Brain microvascular endothelial cell (primary cell): Measurements from ENCODE around the gene TTC32.

Experiments
- DNase-seq: peaks from one replicate; pipeline ENCODE4 v3.0.0-alpha.2; 2020
- H3K27ac ChIP-seq: fragments of 250-450 bp; sonication (Bioruptor Pico); 2 replicates; pipeline ENCODE4 v1.5.1; 2020; ENCODE audit warnings: mild to moderate bottlenecking, moderate library complexity
- H3K27me3 ChIP-seq: fragments of 250-450 bp; sonication (Bioruptor Pico); replicated peaks from 2 replicates; pipeline ENCODE4 v1.5.1; 2020; ENCODE audit warnings: mild to moderate bottlenecking
- H3K36me3 ChIP-seq: fragments of 250-450 bp; sonication (Bioruptor Pico); replicated peaks from 2 replicates; pipeline ENCODE4 v1.5.1; 2020; ENCODE audit warnings: mild to moderate bottlenecking
- H3K4me3 ChIP-seq: 2 replicates; pipeline ENCODE4 v1.5.1; 2011; ENCODE audit warnings: low read depth, mild to moderate bottlenecking, control low read depth, low read length, moderate library complexity
- in situ Hi-C: cut with HindIII; loops from 2 replicates; pipeline ENCODE4 v1.10.0; 2017; ENCODE audit warnings: low sequenced_read_pairs, low pct_ligation_motif_present
- TF ChIP-seq, protein P1 (sequence below): IDR thresholded peaks from 2 replicates; pipeline ENCODE4 v1.5.1; 2011; ENCODE audit warnings: low read depth, mild to moderate bottlenecking, moderate library complexity, low read length, control low read depth, inconsistent platforms; ENCODE audit errors: missing control alignments

The TTC32 gene

GRCh38 chr2:19901442-19902215 is at the start of gene TTC32:
Gene TTC32, minus strand, starts transcription at chr2:19901983. Its CDS starts 129 bp downstream, at chr2:19901854.
- peak; percentile 94 for DNase-seq
- TF ChIP-seq, protein P1, sequence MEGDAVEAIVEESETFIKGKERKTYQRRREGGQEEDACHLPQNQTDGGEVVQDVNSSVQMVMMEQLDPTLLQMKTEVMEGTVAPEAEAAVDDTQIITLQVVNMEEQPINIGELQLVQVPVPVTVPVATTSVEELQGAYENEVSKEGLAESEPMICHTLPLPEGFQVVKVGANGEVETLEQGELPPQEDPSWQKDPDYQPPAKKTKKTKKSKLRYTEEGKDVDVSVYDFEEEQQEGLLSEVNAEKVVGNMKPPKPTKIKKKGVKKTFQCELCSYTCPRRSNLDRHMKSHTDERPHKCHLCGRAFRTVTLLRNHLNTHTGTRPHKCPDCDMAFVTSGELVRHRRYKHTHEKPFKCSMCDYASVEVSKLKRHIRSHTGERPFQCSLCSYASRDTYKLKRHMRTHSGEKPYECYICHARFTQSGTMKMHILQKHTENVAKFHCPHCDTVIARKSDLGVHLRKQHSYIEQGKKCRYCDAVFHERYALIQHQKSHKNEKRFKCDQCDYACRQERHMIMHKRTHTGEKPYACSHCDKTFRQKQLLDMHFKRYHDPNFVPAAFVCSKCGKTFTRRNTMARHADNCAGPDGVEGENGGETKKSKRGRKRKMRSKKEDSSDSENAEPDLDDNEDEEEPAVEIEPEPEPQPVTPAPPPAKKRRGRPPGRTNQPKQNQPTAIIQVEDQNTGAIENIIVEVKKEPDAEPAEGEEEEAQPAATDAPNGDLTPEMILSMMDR, result no peak
- in situ Hi-C loops, result no loop called here
- Histone ChIP-seq H3K27ac (peak within 1 kb of the TSS; percentile 92), H3K4me3 (peak within 1 kb of the TSS; percentile 90), H3K36me3 (no peaks in the 10 kb centered on the region), H3K27me3 (no peaks in the 10 kb centered on the region)

DNA sequence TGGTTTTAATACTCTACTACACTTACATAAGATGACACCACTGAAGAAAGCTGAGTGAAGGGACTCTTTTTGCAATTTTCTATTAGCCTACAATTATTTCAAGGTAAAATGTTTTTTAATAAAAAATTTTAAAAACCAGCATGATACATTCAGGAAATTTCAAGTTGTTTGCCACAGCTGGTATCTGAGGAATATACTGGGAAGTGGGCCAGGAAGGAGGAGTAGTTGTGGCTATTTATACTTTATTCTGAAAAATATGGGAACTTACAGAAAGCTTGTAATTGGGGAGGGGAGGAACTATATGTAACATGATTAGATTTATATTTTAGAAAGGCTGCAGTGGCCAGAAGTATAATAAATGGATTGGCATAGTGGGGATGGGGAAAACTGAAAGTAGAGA is 47.3 kb upstream of the TTC32 start:
- DNase-seq, result peak; percentile 46
- TF ChIP-seq, protein P1, result no peak
- H3K36me3 ChIP-seq, result no peaks in the 10 kb centered on the region
- in situ Hi-C loops, result no loop called here
- no peak overlapping the region for H3K4me3 ChIP-seq
- H3K27me3 ChIP-seq, result no peaks in the 10 kb centered on the region
- no peak overlapping the region for H3K27ac ChIP-seq

DNA sequence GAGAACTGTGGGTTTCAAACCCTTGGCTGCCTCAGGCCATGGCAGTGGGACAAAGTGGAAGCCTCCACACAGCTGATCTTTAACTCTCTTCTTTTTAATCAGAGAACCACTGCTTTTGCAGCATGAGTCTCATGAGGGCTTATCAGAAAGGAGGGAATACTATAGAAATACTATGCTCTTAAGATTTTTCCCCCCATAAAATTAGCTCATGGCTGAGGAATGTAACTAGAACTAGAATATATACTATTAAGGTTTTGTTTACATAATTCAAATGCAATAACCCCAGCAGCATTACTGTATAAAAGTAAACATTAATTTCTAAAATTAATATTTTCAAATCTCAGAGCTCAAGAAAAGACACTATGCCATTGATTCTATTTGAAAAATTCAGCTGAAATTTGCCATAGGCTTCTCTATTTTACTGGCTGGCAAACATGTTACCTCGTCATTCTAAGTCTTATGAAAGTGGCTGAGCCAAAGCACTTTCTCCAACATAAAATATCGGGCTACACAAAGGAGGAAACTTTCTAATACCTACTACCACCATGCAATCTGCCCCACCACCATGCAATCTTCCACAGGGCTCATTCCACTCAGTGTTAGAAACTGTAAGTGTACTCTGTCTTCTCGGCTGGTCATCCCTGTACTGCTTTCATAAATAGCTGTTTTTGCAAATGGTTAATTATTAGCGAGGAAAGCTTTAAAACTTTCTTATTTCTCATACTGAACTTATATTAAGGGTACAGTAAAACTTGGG is 45.6 kb upstream of the TTC32 start:
- no peak overlapping the region for H3K4me3 ChIP-seq
- no peaks in the 10 kb centered on the region for H3K36me3 ChIP-seq
- no peak for DNase-seq
- in situ Hi-C loops, result no loop called here
- TF ChIP-seq, protein P1, result no peak
- H3K27me3 ChIP-seq, result no peaks in the 10 kb centered on the region
- no peak overlapping the region for H3K27ac ChIP-seq

DNA sequence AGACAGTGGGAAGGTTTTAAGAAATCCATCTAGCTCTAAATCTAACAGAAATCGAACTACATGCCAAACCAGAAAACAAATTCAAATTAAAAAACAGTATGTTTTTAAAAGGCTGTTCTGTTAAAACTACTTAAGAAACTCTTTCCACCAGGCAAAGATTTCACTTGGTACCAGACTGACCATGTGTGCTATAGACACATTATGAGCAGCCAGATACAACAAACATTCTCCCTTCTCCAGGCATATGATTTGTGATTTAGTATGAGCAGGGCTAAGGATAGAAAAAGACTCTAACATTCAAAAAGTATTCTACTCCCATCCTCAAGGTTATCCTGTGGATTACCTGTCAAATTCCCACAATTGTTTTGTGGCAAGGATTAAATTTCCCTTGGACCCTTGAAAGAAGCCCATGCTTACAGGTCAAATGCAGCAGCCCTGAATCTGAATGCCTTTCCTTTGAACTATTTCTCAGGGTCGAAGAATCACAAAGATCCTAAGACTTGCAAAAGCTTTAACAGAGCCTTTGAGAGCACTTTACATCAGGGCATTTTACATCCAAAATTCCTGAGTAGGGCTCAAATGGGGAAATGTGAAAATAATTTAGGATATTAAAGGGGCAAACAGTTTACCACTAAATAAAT is 42.5 kb upstream of the TTC32 start:
- DNase-seq, result no peak
- TF ChIP-seq, protein P1, result no peak
- H3K4me3 ChIP-seq, result no peak overlapping the region
- H3K36me3 ChIP-seq, result no peaks in the 10 kb centered on the region
- no peaks in the 10 kb centered on the region for H3K27me3 ChIP-seq
- in situ Hi-C loops, result no loop called here
- H3K27ac ChIP-seq, result no peak overlapping the region

DNA sequence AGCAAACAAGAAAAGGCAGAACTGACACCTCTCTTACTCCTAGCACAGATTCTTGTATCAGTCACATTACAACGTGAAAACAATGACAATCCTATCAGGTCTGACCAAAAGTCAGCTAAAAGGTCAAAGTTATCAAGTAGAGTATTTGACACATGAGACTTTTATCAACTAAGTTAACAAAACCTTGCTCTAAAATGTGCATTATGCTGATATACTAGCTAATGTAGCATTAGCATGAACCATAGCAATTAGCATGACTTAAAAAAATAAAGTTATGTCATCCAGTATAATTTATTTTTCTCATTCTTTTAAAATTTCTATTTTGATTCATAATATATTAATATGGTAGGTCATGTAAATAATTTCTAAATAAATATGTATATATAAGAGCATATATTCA is 41.4 kb upstream of the TTC32 start:
- DNase-seq, result no peak
- Histone ChIP-seq H3K36me3 (no peaks in the 10 kb centered on the region), H3K27me3 (no peaks in the 10 kb centered on the region), H3K4me3 (no peak overlapping the region), H3K27ac (no peak overlapping the region)
- in situ Hi-C loops, result no loop called here
- TF ChIP-seq, protein P1, result no peak
